GM19452 (cell line): Measurements from ENCODE around the gene KCNN3.
"Not testable (repeated sequence)": the region's sequence is repeated elsewhere in the genome, so short reads cannot be mapped to it uniquely, and the experiment has no call there.

Experiments
- ATAC-seq: cut with Tn5 transposase; IDR thresholded peaks from one replicate; pipeline ENCODE4 v1.9.1; 2021; ENCODE audit not compliant: unreplicated experiment

KCNN3 gene

DNA sequence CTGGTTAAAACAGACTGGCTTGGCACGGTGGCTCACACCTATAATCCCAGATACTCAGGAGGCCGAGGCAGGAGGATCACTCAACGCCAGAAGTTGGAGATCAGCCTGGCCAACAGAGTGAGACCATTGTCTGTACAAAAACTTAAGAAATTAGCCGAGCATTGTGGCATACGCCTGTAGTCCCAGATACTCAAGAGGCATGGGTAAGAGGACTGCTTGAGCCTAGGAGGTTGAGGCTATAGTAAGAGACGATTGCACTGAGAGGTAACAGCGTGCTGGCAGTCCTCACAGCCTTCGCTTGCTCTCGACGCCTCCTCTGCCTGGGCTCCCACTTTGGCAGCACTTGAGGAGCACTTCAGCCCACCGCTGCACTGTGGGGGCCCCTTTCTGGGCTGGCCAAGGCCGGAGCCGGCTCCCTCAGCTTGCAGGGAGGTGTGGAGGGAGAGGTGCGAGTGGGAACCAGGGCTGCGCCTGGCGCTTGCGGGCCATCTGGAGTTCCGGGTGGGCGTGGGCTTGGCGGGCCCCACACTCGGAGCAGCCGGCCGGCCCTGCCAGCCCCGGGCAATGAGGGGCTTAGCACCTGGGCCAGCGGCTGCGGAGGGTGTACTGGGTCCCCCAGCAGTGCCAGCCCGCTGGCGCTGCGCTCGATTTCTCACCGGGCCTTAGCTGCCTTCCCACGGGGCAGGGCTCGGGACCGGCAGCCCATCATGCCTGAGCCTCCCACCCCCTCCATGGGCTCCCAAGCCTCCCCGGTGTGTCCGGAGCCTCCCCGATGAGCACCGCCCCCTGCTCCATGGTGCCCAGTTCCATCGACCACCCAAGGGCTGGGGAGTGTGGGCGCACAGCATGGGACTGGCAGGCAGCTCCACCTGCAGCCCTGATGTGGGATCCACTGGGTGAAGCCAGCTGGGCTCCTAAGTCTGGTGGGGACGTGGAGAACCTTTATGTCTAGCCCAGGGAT, 199.5 kb downstream of the KCNN3 start:
- not testable (repeated sequence) for ATAC-seq

DNA sequence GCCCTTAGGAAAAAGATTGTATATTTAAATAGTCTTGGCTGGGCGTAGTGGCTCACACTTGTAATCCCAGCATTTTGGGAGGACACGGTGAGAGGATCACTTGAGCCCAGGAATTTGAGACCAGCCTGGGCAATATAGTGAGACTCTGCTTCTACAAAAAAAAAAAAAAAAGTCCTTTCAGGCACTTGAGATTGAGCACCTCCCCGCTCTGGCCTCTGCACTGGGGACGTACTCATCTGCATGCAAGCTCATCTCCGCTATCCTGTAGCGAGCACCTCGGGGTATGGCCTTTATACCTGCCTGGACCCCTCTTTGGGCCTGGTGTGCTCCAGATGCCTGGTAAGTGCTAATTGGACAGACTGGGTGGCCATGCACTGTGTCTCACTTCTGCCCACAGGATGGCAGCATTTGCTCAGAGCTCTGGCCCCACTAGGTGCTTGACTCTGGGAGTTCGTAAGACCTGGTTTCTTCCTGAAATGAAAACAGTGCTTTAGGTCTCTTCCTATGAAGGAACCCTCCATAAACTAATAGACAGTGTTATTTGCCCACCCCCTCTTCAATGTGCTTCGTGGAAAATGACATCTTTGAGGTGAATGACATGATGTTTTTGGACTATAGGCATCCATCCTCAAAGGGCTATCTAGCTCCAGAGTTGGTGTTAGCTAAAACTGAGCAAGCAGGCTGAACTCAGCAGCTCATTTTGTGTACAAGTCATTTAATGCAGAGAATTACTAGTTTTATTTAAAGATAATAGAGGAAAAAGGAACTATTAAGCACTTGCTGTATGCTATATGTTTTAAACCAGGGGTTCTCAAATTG, 200.4 kb downstream of the KCNN3 start:
- peak; percentile 67 for ATAC-seq

- no peak for ATAC-seq
Observed at GRCh38 chr1:154666051-154666790, 203.9 kb downstream of the KCNN3 start.

DNA sequence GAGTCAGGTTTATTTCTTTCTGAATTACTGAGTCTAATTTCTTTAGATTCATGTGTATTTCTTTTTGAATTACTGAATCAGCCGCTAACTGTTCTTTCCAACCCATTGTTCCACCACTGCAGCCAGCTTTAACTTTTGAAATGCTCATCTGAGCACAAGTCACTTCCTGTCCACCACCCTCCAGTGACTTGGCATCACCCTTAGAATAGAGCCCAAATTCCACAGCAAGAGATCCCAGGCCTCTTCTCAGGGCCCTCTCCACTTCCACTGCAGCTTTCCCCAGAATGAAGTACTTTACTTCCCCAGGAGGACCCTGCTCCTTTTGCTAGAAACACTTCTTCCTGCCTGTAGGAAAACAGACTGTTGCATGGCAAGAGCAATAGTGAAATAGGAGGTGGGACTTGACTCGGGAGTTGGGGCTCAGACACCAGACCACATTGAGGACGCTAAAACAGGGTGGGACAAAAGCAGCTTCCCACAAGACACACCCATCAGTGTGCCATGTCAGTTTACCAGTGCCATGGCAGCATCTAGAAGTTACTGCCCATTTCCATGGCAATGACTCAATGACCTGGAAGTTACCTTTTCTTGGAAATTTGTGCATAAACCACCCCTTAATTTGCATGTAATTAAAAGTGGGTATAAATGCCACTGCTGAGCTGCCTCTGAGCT, 205.6 kb downstream of the KCNN3 start:
- ATAC-seq = no peak

GRCh38 chr1:154663471-154664060, 206.5 kb downstream of the KCNN3 start:
- ATAC-seq = no peak

DNA sequence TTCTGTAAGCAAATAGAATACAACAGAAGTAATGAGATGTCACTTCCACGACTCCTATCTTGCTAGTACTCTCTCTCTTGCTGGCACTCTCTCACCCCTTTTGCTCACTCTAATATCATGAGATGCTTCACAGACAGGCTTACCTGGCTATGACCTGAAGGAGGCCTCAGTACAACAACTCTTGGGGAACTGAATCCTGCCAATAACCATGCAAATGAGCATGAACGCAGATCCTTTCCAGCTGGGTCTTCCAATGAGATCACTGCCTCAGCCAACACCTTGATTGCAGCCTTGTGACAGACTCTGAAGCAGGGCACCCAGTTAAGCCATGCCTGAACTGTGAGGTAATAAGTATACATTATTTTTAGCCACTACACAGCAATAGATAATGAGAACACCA, 209.0 kb downstream of the KCNN3 start:
- ATAC-seq = no peak

GRCh38 chr1:154659823-154660592, 210.1 kb downstream of the KCNN3 start:
- no peak for ATAC-seq

GRCh38 chr1:154657556-154657955, 212.5 kb downstream of the KCNN3 start:
- no peak for ATAC-seq

DNA sequence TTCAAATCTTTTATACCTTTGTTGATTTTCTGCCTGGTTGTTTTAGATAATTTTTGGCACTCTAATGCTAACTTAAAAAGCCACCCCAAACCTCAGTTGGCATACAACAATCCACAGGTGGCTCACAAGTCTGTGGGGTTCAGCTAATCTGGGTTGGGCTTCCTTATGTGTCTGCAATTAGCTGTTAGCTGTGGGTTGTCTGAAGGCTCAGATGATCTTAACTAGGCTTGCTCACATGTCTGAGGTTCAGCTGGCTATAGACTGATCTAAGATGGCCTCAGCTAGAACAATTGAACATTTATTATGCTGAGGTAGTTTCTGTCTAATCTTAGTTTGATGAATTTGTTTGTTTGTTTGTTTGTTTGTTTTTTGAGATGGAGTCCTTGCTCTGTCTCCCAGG, 217.2 kb downstream of the KCNN3 start:
- no peak for ATAC-seq
